ENCODE results near the gene KRTAP9-8.
"Not testable (repeated sequence)": the region's sequence is repeated elsewhere in the genome, so short reads cannot be mapped to it uniquely, and the experiment has no call there.

Gene KRTAP9-8

DNA sequence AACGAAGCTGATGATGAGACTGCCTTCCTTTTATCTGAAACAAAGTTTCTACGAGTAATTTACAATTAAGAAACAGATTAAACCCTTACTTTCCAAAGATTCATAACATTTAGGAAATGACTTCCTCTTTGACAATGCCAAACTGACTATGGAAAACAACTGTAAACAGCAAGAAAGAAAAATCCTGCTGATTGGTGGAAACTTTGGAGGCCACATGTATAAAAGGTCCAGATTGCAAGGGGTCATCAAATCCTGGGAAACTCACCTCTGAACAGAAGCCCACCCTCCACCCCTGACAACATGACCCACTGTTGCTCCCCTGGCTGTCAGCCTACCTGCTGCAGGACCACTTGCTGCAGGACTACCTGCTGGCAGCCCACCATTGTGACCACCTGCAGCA, 27.3 kb downstream of the KRTAP9-8 start, which contains the start of gene KRTAP9-6:
Gene KRTAP9-6 (plus strand): TSS at position 301 of the 400 bp plus-strand sequence. CDS start 0 bp downstream, at position 301.
- DNase-seq (ENCODE audit: low spot score): no peak
- in situ Hi-C loops (cut with MboI; ENCODE audit: low pct_unique_long_range_greater_than_20kb, low sequenced_read_pairs, unreplicated experiment): no loop called here
- TF ChIP-seq, protein P1, sequence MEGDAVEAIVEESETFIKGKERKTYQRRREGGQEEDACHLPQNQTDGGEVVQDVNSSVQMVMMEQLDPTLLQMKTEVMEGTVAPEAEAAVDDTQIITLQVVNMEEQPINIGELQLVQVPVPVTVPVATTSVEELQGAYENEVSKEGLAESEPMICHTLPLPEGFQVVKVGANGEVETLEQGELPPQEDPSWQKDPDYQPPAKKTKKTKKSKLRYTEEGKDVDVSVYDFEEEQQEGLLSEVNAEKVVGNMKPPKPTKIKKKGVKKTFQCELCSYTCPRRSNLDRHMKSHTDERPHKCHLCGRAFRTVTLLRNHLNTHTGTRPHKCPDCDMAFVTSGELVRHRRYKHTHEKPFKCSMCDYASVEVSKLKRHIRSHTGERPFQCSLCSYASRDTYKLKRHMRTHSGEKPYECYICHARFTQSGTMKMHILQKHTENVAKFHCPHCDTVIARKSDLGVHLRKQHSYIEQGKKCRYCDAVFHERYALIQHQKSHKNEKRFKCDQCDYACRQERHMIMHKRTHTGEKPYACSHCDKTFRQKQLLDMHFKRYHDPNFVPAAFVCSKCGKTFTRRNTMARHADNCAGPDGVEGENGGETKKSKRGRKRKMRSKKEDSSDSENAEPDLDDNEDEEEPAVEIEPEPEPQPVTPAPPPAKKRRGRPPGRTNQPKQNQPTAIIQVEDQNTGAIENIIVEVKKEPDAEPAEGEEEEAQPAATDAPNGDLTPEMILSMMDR (IDR thresholded peaks at IDR 0.05; ENCODE audit: extremely low read depth, insufficient read depth, missing control alignments): no peak

DNA sequence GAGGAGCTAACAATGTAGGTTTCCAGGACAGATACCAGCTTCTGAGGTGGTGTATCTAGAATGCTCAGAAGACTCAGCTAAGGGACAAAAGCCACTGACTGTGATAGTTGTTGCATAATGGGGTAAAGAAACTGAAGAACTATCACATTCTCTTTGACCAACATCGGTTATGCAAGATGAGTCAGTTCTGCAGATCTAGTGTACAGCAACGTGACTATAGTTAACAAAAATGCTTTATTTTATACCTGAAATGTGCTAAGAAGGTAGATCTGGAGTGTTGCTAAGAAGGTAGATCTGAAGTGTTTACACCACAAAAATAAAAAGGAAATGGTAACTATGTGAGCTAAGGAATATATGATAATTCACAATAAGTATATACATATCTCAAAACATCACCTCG, 29.9 kb downstream of the KRTAP9-8 start:
- TF ChIP-seq, protein P1 (IDR thresholded peaks at IDR 0.05; ENCODE audit: extremely low read depth, insufficient read depth, missing control alignments): no peak
- in situ Hi-C loops (cut with MboI; ENCODE audit: low pct_unique_long_range_greater_than_20kb, low sequenced_read_pairs, unreplicated experiment): no loop called here

DNA sequence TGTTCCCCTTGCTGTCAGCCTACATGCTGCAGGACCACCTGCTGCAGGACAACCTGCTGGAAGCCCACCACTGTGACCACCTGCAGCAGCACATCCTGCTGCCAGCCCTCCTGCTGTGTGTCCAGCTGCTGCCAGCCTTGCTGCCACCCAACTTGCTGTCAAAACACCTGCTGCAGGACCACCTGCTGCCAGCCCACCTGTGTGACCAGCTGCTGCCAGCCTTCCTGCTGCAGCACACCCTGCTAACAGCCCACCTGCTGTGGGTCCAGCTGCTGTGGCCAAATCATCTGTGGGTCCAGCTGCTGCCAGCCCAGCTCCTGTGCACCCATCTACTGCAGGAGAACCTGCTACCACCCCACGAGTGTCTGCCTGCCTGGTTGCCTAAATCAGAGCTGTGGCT, 33.5 kb downstream of the KRTAP9-8 start:
- in situ Hi-C loops (cut with MboI; ENCODE audit: low pct_unique_long_range_greater_than_20kb, low sequenced_read_pairs, unreplicated experiment): not testable (repeated sequence)

More for the DNA sequence above, 29.9 kb downstream of the KRTAP9-8 start:
- DNase-seq (ENCODE audit: low spot score): no peak

DNA sequence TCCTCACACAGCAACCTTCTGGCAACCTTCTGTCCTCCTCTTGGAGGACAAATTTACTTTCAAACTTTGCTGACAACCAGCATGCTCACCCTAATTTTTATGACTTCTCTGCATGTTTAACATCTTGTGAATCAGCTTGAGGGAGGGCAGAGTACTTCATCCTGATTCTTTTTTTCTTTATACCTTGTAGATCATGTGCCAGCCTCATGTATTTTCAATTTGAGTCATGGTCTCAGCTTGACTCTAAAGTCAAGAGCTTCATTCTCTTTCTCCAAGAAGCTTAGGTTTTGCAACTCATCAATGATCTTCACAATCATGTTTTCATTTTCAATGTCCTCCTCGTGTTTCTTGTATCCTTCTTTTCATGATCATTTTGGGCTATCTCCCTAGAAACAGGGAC, 34.1 kb downstream of the KRTAP9-8 start:
- in situ Hi-C loops (cut with MboI; ENCODE audit: low pct_unique_long_range_greater_than_20kb, low sequenced_read_pairs, unreplicated experiment): no loop called here
- TF ChIP-seq, protein P1 (IDR thresholded peaks at IDR 0.05; ENCODE audit: extremely low read depth, insufficient read depth, missing control alignments): no peak
- no peak for DNase-seq (ENCODE audit: low spot score)

More for the DNA sequence above, 33.5 kb downstream of the KRTAP9-8 start:
- DNase-seq (ENCODE audit: low spot score): not testable (repeated sequence)

DNA sequence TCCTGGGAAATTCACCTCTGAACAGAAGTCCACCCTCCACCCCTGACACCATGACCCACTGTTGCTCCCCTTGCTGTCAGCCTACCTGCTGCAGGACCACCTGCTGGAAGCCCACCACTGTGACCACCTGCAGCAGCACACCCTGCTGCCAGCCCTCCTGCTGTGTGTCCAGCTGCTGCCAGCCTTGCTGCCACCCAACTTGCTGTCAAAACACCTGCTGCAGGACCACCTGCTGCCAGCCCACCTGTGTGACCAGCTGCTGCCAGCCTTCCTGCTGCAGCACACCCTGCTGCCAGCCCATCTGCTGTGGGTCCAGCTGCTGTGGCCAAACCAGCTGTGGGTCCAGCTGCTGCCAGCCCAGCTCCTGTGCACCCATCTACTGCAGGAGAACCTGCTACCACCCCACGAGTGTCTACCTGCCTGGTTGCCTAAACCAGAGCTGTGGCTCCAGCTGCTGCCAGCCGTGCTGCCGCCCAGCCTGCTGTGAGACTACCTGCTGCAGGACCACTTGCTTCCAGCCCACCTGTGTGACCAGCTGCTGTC, 37.9 kb downstream of the KRTAP9-8 start, which contains the start of gene KRTAP9-7:
Gene KRTAP9-7 (plus strand): TSS at position 51 of the 543 bp plus-strand sequence. CDS start 0 bp downstream, at position 51.
- in situ Hi-C loops (cut with MboI; ENCODE audit: low pct_unique_long_range_greater_than_20kb, low sequenced_read_pairs, unreplicated experiment): not testable (repeated sequence)

DNA sequence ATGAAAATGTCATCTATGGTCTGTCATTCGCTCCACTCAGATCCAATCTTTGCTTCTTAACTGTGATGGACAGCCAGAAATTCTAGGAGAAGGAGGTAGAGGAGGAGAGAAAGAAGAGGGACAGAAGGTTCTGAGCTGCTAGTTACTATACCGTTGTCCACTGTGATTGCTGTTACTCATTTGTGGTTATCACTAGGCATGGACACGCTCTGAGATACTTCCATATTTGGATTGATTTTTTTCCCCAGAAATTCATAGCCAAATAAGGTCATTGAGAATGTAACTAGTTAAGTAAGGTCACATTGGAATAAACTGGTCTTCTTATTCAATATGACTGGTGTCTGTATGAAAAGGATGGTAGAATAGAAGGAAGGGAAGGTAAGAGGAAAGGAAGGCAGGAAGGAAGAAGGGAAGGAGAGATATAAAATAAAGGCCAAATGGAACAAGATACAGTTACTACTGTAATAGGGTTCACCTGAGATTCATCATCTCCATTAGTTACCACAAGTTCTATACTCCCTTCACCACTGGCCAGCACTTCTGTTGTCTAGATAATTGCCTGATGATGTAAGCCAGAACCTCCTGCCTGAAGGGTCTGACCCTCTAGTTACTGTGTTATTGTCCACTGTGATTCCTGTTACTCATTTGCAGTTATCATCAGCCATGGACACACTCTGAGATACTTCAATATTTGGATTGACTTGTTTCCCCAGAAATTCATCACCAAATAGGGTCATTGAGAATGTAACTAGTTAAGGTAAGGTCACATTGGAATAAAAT, 40.6 kb downstream of the KRTAP9-8 start:
- in situ Hi-C loops (cut with MboI; ENCODE audit: low pct_unique_long_range_greater_than_20kb, low sequenced_read_pairs, unreplicated experiment): no loop called here
- TF ChIP-seq, protein P1 (IDR thresholded peaks at IDR 0.05; ENCODE audit: extremely low read depth, insufficient read depth, missing control alignments): no peak
- DNase-seq (ENCODE audit: low spot score): no peak

More for the DNA sequence above, 37.9 kb downstream of the KRTAP9-8 start, which contains the start of gene KRTAP9-7:
- not testable (repeated sequence) for DNase-seq (ENCODE audit: low spot score)

DNA sequence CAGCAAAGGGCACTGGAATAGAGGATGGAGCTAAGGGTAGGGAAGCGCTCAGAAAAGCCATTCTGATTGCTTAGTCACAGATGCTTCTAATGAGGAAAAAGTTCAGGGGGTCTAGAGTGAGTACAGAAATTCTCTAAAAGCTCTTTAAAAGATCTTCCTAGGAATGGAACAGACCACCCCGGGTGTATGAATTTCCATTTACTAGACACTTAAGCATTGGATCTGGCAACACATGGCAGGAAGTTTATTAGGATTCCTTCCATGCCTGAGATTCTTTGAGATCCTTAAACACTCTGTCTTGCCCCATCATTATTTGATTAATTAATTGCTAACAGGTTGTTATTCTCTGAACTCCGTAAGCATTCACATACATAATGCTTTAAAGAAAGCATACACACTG, 46.2 kb downstream of the KRTAP9-8 start:
- in situ Hi-C loops (cut with MboI; ENCODE audit: low pct_unique_long_range_greater_than_20kb, low sequenced_read_pairs, unreplicated experiment): no loop called here
- DNase-seq (ENCODE audit: low spot score): peak; percentile 0
- TF ChIP-seq, protein P1 (IDR thresholded peaks at IDR 0.05; ENCODE audit: extremely low read depth, insufficient read depth, missing control alignments): no peak

All from GM13977 (cell line).